ENCODE results near the gene POLD1.

POLD1 gene

DNA sequence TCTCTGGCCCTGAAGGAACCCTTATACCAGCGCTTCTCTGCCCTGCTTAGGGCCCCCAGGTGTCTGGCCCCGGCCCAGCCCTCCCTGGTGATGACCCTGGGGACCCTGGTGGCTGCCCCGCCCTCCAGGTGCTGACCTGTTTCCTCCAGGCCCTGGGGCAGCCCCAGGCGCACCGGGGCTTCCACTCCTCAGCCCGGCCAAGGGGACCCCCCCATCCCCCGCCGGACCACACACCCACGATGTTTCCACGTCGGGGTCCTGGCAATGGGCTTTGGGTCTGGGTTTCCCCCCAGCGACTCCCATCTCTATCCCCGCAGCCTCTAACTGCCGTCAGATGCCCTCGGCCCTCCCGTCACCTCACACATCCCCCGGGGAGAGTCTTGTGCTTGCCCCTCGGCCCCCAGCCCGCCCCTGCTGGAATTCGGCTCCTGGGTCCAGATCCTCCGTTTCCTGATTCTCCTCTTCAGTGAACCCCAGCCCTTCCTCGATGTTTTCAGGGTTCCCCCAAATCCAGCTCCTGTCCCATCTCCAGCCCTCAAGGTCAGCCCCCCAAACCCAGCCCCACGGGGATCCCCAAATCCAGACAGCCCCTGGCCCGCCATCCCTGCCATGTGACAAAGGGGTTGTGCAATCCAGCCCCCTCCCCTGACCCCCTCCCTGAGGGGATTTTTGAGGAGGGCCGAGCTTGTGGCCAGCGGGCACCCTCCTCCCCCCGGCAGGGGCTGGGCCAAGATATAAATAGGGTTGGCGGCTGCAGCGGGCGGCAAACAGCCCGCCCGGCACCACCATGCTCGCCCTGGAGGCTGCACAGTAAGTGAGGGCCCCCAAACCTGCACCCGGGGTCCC, 34.3 kb downstream of the POLD1 start, which contains the start of gene SPIB:
Gene SPIB, plus strand, starts transcription at position 763 of the 846 bp plus-strand sequence. Its CDS starts 25 bp downstream, at position 788.
- Mint-ChIP-seq H3K9me3 (no peaks in the 10 kb centered on the region), H3K4me3 (no peak within 1 kb of the TSS), H3K27ac (peak within 1 kb of the TSS; percentile 73), H3K4me1 (peaks cover 14% of the 10 kb centered on the region), H3K27me3 (peaks cover 19% of the 10 kb centered on the region), H3K36me3 (peaks cover 1% of the 10 kb centered on the region)

DNA sequence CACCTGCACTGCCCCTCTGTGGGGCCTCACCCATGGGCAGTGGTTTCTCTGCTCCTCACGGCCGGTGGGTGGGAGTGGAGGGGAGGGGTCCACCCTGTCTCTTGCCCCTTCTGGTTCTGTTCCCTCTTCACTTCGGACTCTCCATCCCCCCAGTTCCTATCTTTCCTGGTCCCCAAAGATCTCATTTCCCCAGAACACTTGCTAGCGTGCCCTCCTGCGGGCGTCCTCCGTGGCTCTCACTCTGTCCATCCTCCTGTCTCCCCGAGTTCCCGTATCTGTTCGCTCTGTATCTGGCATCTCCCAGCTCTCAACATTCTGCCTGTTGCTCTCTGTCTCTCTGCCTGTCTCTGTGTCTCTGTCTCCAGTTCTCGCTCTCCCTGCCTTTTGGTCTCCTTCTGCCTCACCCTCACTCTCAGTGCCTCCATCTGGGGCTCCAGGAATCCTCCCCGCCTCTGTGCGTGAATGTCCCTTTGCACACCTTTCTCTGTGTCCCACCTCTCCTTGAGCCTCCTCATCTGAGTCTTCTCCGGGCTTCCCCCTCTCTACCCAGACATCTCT, 35.0 kb downstream of the POLD1 start:
- no peaks in the 10 kb centered on the region for H3K9me3 Mint-ChIP-seq
- no peak overlapping the region for H3K4me3 Mint-ChIP-seq
- peaks cover 19% of the 10 kb centered on the region for H3K27me3 Mint-ChIP-seq
- peaks cover 1% of the 10 kb centered on the region for H3K36me3 Mint-ChIP-seq
- H3K4me1 Mint-ChIP-seq, result peaks cover 14% of the 10 kb centered on the region
- H3K27ac Mint-ChIP-seq, result peak overlapping the region; percentile 73

DNA sequence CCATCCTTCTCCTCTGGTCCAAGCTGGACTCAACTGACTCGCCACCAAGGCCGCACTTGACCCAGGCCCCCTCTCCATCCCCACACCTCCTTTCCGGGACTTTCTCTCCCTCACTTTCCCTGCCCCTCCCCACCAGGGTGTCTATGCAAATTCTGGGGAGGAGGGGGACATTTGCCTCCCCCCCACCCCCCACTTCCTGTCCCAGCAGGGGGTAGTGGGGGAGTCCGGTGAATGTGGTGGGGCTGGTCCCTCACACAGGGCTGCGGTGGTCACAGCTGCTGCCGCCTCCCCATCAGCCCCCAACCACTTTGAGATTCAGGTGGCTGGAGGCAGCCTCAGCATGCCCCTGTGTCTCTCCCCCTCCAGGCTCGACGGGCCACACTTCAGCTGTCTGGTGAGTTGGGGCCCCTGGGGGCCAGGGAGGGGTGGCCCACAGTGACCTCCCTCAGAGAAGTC, 35.5 kb downstream of the POLD1 start:
- Mint-ChIP-seq H3K27me3 (peaks cover 19% of the 10 kb centered on the region), H3K27ac (no peak overlapping the region), H3K4me1 (peaks cover 13% of the 10 kb centered on the region), H3K36me3 (peaks cover 1% of the 10 kb centered on the region), H3K4me3 (no peak overlapping the region), H3K9me3 (no peaks in the 10 kb centered on the region)

DNA sequence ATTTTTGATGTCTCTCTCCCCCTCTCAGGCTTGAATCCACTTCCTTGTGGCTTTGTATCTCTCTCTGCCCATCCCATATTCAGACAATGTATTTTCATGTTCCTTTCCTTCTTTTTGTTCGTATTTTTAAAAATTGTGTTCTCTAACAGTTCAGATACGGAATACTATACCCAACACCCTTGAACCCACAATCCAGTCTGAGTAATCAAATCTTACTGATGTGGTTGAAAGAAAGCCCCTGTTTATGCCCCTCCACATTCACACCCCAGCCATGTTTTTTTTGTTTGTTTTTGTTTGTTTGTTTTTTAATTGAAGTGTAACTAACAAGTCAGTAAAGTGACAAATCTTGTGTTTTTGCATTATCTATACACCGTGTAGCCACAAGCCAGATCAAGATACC, 36.0 kb downstream of the POLD1 start:
- H3K27me3 Mint-ChIP-seq, result peaks cover 19% of the 10 kb centered on the region
- H3K36me3 Mint-ChIP-seq, result peaks cover 1% of the 10 kb centered on the region
- H3K9me3 Mint-ChIP-seq, result no peaks in the 10 kb centered on the region
- peak overlapping the region; percentile 20 for H3K27ac Mint-ChIP-seq
- H3K4me1 Mint-ChIP-seq, result peaks cover 12% of the 10 kb centered on the region
- no peak overlapping the region for H3K4me3 Mint-ChIP-seq

DNA sequence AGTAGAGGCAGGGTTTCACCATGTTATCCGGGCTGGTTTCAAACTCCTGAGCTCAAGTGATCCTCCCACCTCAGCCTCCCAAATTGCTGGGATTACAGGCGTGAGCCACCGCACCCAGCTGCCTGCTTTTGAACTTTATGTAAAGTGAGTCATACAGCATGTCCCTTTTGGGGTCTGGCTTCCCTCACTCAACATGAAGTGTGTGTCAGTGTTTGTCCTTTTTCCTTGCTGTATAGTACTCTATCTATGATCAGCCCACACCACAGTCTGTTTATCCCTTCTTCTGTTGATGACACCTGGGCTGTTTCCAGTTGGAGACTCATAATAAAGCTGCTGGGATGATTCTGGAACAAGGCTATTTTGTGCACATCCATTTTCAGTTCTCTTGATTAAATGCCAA, 36.7 kb downstream of the POLD1 start:
- peaks cover 1% of the 10 kb centered on the region for H3K36me3 Mint-ChIP-seq

DNA sequence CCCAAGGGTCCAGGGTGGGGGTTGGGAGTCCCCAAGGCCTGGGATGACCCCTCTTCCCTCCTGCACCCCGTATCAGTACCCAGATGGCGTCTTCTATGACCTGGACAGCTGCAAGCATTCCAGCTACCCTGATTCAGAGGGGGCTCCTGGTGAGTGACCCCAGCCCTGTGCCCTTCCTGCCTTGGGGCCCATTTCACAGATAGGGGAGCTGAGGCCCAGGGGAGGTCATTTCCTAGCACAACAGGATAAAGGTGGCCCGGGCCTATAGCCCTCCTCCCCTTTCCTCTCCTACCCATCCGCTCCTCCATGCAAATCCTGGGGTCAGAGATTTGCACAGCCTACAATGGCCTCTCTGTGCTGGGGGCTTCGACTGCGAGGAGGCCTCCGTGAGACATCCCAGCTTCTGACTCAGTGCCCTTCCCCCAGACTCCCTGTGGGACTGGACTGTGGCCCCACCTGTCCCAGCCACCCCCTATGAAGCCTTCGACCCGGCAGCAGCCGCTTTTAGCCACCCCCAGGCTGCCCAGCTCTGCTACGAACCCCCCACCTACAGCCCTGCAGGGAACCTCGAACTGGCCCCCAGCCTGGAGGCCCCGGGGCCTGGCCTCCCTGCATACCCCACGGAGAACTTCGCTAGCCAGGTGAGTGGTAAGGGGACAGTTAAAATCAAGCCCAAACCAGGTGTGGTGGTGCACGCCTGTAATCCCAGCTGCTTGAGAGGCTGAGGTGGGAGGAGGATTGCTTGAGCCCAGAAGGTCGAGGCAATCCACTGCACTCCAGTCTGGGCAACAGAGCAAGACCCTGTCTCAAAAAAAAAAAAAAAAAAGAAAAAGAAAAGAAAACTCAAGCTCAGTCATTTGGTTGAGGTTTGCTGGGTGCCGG, 38.5 kb downstream of the POLD1 start:
- Mint-ChIP-seq H3K4me1 (peaks cover 12% of the 10 kb centered on the region), H3K36me3 (peaks cover 1% of the 10 kb centered on the region), H3K9me3 (no peaks in the 10 kb centered on the region), H3K27me3 (peaks cover 19% of the 10 kb centered on the region), H3K27ac (no peak overlapping the region), H3K4me3 (no peak overlapping the region)

More for the DNA sequence above, 36.7 kb downstream of the POLD1 start:
- H3K27ac Mint-ChIP-seq, result no peak overlapping the region
- no peak overlapping the region for H3K4me3 Mint-ChIP-seq
- H3K4me1 Mint-ChIP-seq, result peaks cover 12% of the 10 kb centered on the region
- H3K27me3 Mint-ChIP-seq, result peaks cover 19% of the 10 kb centered on the region
- no peaks in the 10 kb centered on the region for H3K9me3 Mint-ChIP-seq

DNA sequence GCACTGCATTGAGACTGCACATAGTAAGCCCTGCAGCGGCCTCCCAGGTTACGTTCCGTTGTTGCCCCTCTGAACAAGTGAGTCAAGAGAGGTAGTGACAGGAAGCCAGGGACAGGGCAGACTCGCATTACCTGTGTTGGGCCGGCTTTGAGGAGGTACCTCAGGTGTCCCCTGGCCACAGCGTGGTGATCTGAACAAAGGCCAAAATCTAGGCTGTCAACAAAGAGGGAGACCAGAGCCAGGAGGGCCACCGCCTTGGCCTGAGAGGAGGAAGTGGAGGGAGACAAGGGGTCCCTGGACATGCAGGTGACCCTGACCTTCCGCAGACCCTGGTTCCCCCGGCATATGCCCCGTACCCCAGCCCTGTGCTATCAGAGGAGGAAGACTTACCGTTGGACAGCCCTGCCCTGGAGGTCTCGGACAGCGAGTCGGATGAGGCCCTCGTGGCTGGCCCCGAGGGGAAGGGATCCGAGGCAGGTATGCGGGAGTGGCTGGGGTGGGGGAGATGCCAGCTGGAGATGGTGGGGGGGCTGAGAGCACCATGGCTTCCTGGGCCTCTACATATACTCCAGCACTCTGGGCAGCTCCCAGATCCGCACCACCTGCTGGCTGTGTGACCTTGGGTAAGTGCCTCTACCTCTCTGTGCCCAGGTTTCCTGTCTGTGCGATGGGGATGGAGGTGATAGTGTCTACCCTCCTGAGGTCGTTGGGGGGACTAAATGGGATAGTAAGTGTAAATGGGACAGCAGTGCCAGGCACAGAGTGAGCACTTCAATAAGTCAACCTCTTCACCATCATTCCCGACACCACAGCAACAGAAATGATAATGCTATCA, 39.3 kb downstream of the POLD1 start:
- no peaks in the 10 kb centered on the region for H3K9me3 Mint-ChIP-seq
- H3K36me3 Mint-ChIP-seq, result peaks cover 1% of the 10 kb centered on the region
- no peak overlapping the region for H3K27ac Mint-ChIP-seq
- H3K4me1 Mint-ChIP-seq, result peaks cover 12% of the 10 kb centered on the region
- H3K4me3 Mint-ChIP-seq, result no peak overlapping the region
- H3K27me3 Mint-ChIP-seq, result peaks cover 19% of the 10 kb centered on the region

DNA sequence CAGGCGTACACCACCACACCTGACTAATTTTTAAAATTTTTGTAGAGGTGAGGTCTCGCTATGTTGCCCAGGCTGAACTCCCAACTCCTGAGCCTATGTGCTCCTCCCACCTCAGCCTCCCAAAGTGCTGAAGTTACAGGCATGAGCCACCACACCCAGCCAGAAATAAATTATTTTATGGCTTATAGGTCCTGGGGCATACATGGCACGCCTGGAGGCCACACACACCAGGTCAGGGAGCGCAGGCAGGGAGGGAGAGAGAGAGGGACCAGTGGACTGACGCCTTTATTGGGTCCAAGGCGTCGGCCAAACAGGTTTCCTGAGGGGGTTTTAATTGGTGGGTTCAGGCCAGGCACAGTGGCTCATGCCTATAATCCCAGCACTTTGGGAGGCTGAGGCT, 41.4 kb downstream of the POLD1 start:
- H3K9me3 Mint-ChIP-seq, result no peaks in the 10 kb centered on the region
- no peaks in the 10 kb centered on the region for H3K36me3 Mint-ChIP-seq
- H3K4me1 Mint-ChIP-seq, result peaks cover 6% of the 10 kb centered on the region
- peaks cover 8% of the 10 kb centered on the region for H3K27me3 Mint-ChIP-seq
- H3K4me3 Mint-ChIP-seq, result no peak overlapping the region
- no peak overlapping the region for H3K27ac Mint-ChIP-seq

DNA sequence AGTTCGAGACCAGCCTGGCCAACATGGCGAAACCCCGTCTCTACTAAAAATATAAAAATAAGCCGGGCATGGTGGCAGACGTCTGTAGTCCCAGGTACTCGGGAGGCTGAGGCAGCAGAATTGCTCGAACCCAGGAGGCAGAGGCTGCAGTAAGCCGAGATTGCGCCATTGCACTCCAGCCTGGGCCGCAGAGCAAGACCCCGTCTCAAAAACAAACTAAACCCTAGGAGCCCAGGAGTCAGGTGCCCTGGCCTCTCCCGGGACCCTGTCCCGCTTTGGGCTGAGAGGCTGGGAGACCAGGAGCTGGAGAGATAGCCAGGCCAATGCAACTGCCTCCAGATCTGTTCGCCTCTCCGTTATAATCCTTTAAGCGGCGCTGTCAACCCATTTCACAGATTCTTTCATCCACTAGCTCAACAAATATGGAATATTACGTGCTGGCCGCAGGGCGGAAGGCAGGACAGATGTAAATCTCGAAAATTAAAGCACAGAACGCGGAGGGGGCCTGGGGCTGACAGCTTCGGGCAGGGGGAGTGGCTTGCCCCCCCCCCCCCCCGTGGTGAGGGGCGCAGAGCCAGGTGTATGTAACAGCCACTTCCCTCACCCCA, 43.3 kb downstream of the POLD1 start:
- Mint-ChIP-seq H3K36me3 (no peaks in the 10 kb centered on the region), H3K27ac (no peak overlapping the region), H3K4me3 (peak overlapping the region; percentile 26), H3K4me1 (peaks cover 17% of the 10 kb centered on the region), H3K9me3 (no peaks in the 10 kb centered on the region), H3K27me3 (peaks cover 2% of the 10 kb centered on the region)

DNA sequence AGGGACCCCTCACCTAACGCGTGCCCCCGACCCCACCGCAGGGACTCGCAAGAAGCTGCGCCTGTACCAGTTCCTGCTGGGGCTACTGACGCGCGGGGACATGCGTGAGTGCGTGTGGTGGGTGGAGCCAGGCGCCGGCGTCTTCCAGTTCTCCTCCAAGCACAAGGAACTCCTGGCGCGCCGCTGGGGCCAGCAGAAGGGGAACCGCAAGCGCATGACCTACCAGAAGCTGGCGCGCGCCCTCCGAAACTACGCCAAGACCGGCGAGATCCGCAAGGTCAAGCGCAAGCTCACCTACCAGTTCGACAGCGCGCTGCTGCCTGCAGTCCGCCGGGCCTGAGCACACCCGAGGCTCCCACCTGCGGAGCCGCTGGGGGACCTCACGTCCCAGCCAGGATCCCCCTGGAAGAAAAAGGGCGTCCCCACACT, 43.9 kb downstream of the POLD1 start:
- H3K27ac Mint-ChIP-seq, result no peak overlapping the region
- no peaks in the 10 kb centered on the region for H3K36me3 Mint-ChIP-seq
- peaks cover 17% of the 10 kb centered on the region for H3K4me1 Mint-ChIP-seq
- peaks cover 4% of the 10 kb centered on the region for H3K27me3 Mint-ChIP-seq
- no peaks in the 10 kb centered on the region for H3K9me3 Mint-ChIP-seq
- peak overlapping the region; percentile 59 for H3K4me3 Mint-ChIP-seq

DNA sequence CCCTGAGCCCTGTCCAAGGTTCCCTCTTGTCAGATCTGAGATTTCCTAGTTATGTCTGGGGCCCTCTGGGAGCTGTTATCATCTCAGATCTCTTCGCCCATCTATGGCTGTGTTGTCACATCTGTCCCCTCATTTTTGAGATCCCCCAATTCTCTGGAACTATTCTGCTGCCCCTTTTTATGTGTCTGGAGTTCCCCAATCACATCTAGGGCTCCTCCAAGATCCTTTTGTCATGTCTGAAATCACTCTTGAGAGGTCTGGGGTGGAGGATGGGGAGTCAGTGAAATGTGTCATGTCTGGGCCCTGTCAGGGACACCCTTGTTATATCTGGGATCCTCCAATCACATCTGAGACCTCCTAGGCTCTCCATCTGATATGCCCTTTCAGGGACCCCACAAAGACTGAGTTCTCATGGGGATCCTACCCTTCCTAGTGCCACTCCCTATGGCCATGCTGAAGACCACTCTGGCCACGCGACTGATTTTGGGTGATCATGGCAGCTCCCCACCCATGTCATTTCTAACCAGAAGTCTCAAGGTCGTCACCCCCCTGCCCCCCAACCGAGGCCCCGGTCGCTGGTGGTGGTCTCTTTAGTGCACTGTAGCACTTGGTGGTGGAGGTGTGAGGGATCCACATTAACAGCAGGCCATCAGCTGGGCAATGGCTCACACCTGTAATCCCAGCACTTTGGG, 44.8 kb downstream of the POLD1 start:
- H3K4me3 Mint-ChIP-seq, result peak overlapping the region; percentile 59
- H3K27ac Mint-ChIP-seq, result no peak overlapping the region
- H3K36me3 Mint-ChIP-seq, result no peaks in the 10 kb centered on the region

DNA sequence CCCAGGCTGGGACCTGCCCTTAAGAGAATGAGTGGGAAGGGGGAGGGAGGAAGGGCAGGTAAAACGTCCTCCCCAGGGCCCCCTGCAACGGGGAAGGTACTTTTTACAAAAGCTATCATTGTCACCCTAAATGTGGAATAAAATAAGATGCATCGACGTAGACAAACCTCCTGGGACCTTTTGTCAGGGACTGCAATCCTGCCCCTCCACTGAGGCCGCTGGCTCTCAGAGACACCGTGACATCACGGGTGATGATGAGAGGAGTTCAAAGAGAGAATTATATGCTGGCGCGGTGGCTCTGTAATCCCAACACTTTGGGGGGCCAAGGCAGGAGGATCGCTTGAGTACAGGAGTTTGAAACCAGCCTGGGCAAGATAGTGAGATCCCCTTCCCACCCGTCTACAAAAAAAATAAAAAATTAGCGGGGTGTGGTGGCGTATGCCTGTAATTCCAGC, 46.8 kb downstream of the POLD1 start:
- Mint-ChIP-seq H3K36me3 (no peaks in the 10 kb centered on the region), H3K27ac (peak overlapping the region; percentile 46), H3K4me1 (peaks cover 17% of the 10 kb centered on the region), H3K4me3 (peak overlapping the region; percentile 90), H3K27me3 (peaks cover 4% of the 10 kb centered on the region), H3K9me3 (no peaks in the 10 kb centered on the region)

More for the DNA sequence above, 44.8 kb downstream of the POLD1 start:
- H3K9me3 Mint-ChIP-seq, result no peaks in the 10 kb centered on the region
- H3K27me3 Mint-ChIP-seq, result peaks cover 4% of the 10 kb centered on the region
- peaks cover 17% of the 10 kb centered on the region for H3K4me1 Mint-ChIP-seq

DNA sequence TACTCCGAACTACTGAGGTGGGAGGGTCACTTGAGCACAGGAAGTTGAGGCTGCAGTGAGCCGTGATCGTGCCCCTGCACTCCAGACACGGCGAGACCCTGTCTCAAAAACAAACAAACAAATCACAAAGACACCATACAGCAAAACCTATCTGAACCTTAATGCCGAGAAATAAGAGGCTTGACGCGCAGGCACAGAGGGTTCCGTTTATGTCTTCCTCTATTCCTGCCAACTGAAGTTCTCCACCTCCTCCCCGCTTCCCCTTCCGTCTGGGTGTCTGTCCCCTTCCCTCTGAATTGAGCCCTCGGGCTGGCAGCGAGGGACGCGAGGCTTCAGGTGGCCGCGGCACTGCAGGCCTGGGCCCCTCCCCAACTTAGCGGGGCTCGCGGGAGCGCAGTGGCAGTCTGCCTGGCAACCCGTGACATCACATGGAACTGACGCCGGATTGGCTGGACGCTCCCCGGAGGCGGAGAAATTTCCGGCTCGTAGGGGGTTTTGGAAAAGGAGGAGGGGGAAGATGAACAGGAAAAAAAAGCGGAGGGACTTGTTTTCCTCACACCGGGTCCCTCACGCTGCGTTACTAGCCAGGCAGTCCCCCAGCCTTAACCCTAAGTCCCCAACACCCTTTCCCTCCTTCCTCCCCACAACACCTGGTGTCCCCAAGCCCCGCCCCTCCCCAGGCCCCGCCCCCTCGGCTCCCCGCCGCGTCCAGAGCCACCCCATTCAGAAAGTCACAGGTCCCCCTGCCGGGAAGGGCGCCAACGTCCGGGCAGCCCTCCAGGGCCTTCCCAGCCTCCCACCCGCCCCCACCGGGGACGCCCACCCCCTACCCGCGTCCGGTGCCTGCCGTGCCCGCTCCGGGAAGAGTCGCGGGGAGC, 47.4 kb downstream of the POLD1 start:
- H3K4me1 Mint-ChIP-seq, result peaks cover 17% of the 10 kb centered on the region
- H3K27ac Mint-ChIP-seq, result peak overlapping the region; percentile 89
- H3K9me3 Mint-ChIP-seq, result no peaks in the 10 kb centered on the region
- peak overlapping the region; percentile 90 for H3K4me3 Mint-ChIP-seq
- peaks cover 4% of the 10 kb centered on the region for H3K27me3 Mint-ChIP-seq
- no peaks in the 10 kb centered on the region for H3K36me3 Mint-ChIP-seq

Measured in activated naive CD4-positive, alpha-beta T cell treated with anti-CD3 and anti-CD28 coated beads, Interleukin-2, amount 50 U/mL, for 24 hours (primary cell).